NCI-H2107 treated with DMSO at 0.1 percent for 48 hours (cell line): ENCODE data around the gene RAB8A.

Experiments used
- DNase-seq: peaks from one replicate; lab custom pipeline; 2025; ENCODE audit not compliant: unreplicated experiment; lab: John Stamatoyannopoulos, UW

RAB8A gene

GRCh38 chr19:16139752-16140151, 28.1 kb downstream of the RAB8A start:
- DNase-seq, result no peak

- DNase-seq, result no peak
Observed at GRCh38 chr19:16141043-16141442, 29.4 kb downstream of the RAB8A start.

GRCh38 chr19:16142032-16142580, 30.4 kb downstream of the RAB8A start:
- no peak for DNase-seq

- peak; percentile 32 for DNase-seq
Observed at GRCh38 chr19:16143399-16144215, 31.9 kb downstream of the RAB8A start, which contains the start of gene HSH2D. HSH2D (plus strand) TSS chr19:16143685; CDS start chr19:16148751, 5,066 bp downstream.

GRCh38 chr19:16144216-16144581, 32.5 kb downstream of the RAB8A start:
- no peak for DNase-seq

- DNase-seq, result no peak
Observed at GRCh38 chr19:16146112-16146511, 34.4 kb downstream of the RAB8A start.

- DNase-seq, result no peak
Observed at GRCh38 chr19:16148443-16149229, 36.9 kb downstream of the RAB8A start.

GRCh38 chr19:16153582-16154336, 42.1 kb downstream of the RAB8A start:
- DNase-seq, result no peak

- DNase-seq, result no peak
Observed at GRCh38 chr19:16154557-16154956, 42.9 kb downstream of the RAB8A start.

- DNase-seq, result no peak
Observed at GRCh38 chr19:16155128-16155527, 43.4 kb downstream of the RAB8A start.

GRCh38 chr19:16156904-16157303, 45.2 kb downstream of the RAB8A start:
- no peak for DNase-seq

- DNase-seq, result no peak
Observed at GRCh38 chr19:16157601-16158000, 45.9 kb downstream of the RAB8A start.

GRCh38 chr19:16159655-16160054, 48.0 kb downstream of the RAB8A start:
- DNase-seq, result no peak

GRCh38 chr19:16160445-16160942, 48.8 kb downstream of the RAB8A start:
- DNase-seq, result no peak

GRCh38 chr19:16160943-16161560, 49.4 kb downstream of the RAB8A start:
- no peak for DNase-seq

GRCh38 chr19:16161840-16162239, 50.2 kb downstream of the RAB8A start:
- no peak for DNase-seq

GRCh38 chr19:16164222-16164890, 52.7 kb downstream of the RAB8A start:
- no peak for DNase-seq

GRCh38 chr19:16166417-16166816, 54.7 kb downstream of the RAB8A start:
- no peak for DNase-seq

- DNase-seq, result no peak
Observed at GRCh38 chr19:16167055-16167454, 55.4 kb downstream of the RAB8A start.

- DNase-seq, result no peak
Observed at GRCh38 chr19:16168465-16169081, 56.9 kb downstream of the RAB8A start.
